Activated CD4-positive, alpha-beta T cell treated with anti-CD3 and anti-CD28 coated beads, Interleukin-2, amount 50 U/mL, for 48 hours (primary cell): ENCODE results near the gene HDAC7.

Experiments
- DNase-seq, 2 experiments: peaks; one replicate each; pipeline ENCODE4 v3.0.0-alpha.2; 2020

The HDAC7 gene

DNA sequence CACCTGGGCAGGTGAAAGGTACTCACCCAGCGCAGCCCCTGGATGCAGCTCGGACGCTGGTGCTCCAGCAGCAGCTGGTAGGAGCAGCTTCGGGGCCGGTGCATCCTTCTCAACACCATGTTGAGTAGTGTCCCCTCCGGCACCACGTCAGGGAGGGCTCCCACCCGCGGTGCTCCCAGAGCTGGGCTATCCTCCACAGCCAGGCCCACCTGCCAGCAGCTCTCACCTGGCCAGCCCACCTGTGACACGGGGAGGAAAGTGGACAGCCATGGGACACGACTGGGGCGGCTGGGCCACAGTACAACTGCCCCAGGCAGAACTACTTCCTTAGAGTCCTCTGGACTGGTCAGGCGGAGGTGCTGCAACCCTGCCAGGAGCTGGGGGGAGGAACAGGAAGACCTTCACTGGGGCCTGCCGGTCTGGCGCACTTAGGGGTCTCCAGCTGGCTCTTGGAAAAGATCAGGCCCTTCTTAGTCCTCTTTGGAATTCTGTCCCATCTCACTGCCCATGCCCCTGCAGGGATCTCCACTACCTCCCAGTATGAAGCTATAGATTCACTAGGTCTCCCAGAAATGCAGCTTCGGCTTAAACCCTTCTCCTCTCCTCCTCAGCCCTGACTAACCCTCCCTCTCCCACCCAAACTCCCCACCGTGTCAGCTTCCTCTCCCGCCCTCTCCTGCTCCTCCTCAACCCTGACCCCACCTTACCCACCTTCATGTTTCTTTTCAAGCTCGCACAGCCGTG, 61.7 kb downstream of the HDAC7 start:
- no peak for DNase-seq

DNA sequence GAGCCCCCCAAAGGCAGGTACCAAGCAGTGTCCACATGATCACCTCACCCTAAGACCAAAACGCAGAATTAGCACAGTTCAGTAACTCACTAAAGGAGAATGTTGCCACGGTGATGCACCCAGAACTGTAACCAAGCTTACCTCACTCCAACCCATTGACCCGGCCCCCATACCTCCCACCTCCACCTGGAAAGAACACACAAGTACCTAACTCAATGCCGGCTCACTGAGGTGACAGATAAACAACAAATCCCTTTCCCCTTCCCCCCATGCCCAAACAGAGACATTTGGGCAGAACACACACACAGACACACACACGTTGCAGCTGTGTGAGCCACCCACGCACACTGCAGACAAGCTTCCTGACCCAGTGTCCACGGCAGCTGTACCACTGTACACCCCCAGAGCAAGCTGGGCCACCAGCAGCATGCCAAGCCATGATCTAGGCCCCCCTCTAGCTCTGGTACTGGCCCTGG, 62.3 kb downstream of the HDAC7 start:
- no peak for DNase-seq

DNA sequence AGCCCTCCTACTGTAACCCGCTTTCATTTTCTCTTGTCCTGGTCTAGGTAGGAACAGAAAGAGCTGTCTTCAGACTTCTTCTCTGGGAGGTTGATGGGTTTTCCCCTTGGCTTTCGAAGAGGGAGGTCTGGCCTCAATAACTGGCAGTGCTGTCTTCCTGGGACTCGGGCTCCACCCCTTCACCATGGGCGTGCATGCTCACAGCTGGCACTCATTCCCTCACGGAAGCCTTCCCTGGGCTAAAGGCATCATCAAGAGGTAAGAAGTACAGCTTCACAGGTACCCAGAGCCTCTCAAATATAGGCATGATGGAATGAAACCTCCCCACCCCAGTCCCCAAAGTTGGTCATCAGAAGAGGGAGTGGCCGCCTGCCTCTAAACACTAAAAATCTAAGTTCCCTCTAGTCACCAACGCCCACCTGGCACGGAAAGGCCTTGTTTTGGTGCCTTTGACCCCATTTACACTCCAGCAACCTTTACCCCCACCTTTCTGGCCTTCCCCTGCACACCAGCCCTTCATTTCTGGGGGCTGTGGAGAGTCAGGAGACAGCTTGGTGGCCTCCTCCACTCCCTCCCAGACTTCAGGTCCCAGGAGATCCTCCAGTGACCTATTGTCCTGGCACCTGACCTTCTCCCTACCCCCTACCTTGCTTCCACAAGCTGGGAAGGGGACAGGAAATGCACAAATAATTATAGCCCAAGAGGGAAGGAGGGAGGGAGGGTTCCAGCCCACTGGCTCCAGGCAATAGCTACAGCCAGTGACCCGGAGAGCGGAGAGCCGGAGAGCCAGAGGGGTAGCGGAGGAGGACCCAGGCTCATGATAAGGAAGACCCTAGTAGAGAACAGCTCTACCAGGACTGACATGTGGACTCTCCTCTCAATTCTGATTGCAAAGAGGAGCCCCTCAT, 63.8 kb downstream of the HDAC7 start:
- peak; percentile 56 to 68 for DNase-seq

DNA sequence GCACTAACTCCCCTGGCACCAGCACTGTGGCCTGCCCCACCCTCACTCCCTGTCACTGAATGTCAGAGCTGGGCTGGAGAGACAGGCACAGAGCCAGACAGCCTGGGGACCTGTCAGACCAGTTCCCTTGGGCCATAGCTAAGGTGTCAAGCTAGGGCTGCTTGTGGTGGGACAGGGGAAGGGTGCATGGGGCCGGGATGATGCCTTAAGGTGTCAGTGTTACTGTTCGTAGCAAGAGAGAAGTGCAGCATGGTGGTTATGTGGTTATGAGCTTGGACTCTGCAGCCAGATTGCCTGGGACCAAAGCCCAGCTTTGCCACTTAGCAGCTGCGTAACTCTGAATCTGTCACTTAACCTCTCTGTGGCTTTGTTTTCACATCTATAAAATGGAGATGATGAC, 64.8 kb downstream of the HDAC7 start:
- DNase-seq: no peak

DNA sequence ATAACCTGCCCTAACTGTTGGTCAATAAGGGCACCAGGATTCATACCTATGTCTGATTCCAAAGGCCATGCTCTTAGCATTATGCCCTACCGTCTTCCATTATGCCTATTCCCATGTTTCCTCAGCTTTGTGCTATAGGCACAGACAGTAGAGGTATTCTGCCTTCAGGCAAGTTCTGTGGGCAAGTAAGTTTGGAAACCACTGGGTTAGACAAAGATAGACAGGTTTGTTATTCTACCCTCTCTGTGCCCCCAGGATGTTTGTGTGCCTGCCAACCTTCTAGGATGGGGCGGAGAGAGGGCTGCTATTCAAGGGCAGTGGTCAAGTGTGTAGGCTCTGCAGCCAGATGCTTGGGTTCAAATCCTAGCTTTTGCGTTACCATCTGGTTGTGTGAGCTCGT, 65.6 kb downstream of the HDAC7 start:
- DNase-seq: no peak

DNA sequence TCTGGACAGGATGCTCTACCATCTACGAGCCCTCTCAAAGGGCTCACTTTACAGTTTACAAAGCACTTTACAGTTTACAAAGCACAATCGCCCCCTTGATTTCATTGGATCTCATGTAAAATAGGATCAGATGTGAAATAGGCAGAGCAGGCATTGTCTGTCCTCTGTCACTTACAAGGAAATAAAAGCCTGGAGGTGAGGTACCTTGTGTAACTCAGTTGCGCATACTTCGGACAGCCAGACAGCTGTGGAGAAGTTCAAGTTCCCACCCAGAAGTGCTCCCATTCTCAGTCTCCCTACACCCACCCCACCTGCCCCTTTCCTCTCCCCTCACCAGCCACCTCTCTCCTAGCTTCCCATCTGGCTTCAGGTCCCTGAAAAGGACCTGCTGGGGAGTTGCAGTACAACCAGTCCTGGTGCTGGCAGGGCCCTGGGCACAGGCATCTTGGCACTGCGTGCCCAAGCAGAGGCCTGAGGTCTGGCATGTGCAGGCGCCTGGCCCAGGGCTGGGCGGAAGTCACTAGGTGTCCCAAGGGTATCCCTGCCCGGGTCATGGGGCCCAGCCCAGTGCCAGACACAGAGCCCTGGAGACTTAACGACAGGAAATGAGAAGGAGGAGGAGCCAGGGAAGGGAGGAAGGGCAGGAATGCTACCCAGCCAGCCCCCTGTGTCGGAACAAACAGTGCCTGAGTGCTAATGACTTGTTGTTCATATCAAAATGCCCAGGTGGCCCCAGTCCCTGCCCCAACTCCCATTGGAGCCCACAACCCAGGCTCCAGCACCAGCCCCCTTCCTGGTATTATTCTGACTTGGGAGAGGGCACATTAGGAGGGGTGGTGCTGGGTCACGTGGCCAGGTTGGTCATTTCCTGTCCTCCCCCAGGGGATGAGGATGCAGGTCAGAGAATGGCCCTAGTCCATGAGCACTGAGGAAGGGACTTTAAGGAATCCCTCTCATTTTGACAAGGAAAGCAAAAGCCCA, 66.4 kb downstream of the HDAC7 start:
- no peak for DNase-seq

DNA sequence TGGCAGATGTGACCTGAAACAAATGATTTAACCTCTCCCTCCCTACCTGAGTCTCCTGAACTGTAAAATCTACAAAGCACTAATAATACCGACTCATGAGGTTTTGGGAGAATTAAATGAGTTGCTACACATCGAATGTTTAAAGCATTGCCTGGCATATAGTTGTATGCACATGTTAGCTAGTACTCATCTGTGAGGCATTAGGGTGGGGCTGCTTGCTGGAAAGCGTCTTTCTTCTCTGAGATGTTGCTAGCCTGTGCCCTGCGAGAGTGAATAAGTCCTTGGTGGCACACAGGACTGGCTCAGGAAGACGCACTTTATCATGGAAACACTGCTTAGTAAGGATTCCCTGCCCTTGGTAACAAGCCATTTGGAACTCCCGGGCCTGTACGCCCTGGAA, 67.2 kb downstream of the HDAC7 start:
- DNase-seq: no peak

DNA sequence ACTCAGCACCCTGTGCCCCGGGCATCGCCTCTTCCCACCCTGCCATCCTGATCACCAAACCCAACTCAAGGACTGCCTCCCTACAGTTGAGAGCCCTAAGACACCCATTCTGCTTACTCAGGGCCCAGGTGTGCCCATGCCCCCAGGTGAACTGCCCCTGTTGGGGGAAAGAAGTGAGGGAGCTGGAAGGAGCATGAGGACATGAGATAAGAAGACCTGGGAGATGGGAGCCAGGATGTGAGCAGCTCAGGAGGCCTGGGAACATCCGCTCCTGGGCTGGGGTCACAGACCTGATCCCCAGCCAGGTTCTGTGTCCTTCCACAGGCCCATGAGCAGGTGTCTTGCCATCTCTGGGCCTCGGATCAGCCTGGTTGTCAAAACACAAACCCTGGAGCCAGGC, 67.6 kb downstream of the HDAC7 start:
- DNase-seq: no peak

DNA sequence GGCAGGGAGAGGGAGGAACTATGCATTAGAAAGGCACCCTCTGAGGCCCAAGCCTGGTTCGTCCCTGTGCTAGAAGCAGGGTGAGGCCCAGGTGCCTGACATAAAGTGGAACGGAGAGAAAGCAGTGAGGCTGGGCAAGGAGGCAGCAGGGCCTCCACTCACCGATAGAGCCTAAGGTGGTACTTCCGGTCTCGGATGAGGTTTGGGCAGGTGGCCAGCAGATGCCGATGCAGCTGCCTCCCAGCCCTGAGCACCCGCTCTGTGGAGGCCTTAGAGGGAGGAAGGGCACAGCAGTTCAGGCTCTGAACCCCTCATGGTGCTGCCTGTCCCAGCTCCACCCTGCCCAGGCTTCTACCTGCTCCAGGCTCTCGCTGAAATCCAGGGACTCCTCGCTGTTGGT, 68.1 kb downstream of the HDAC7 start:
- DNase-seq: no peak

DNA sequence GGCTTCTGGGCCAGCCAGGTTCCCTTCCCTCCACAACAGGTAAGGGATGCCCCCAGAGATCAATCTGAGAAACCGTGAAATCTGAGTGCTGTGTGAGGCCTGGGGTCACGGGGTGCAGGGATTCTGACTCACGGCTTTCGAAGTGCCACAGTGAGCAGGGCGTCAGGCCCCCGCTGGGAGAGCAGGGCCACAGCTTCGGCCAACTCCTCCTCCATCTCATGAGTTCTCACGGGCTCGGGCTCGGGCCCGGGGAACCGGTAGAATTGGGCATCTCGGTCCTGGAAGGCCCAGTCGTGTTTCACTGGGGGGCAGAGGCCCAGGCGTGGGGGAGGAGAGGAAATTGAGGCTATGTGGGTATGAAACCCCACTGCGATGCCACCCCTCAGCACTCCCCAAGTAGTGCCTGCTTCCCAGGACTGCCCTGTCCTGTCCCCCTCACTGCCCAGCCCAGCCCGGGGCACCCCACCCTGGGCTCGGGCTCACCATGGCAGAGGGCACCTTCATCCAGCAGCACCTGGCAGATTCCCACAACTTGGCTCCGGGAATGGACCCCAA, 68.7 kb downstream of the HDAC7 start:
- DNase-seq: no peak

DNA sequence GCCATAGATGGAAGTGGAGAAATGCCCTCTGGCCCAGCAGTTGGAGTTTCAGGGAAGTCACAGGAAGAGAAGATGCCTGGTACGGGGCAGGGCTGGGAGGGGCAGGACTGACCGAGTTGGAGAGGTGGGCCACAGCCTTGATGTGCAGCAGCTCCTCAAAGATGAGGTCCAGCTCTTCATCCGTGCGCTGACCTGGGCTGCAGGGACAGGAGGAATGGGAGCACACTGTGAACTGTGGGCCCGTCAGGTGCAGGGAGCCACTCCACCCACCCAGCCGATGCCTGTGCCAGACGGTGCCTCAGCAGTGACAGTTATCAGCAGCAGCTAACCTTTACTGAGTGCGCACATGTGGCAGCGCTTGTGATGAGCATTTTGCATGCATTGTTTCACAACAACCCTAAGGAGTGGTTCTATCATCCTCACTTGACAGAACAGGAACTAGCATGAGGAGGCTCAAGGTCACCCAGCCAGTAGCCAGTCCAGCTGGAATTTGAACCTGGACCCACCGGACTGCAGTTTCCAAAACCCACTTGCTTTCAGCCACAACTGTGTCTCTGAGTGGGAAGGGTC, 69.4 kb downstream of the HDAC7 start:
- no peak for DNase-seq

DNA sequence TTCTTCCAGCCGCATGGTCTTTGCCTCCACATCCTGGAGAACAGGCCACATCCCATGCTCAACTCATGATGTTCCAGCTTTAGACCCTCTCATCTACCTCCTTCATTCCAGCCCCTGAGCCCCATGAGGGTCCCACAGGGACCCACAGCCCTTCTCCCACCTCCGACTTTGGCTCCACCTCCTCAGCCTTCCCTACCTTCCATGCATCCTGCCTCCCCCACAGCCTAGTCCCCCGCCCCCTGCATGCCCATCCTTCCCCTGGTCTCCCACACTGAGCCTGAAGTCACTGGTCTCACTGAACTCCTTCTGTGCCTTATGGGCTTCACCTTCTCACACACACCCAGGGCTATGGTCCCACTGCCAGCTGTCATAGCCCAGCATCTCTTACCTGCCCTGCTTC, 70.8 kb downstream of the HDAC7 start:
- no peak for DNase-seq

DNA sequence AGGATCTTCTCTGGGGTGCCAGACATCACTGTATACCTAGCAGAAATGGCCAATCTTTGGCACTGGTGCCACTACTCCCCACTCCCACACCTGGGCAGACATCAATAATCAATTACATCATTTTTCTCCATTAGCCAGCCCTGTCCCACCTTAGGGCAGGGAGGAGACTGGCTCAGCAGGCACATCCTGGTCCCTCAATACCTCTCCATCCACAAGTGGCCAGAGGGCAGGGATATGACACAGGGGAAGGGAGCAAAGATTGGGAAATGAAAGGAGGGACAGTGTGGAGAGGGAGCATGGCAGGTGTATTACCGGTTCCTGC, 71.2 kb downstream of the HDAC7 start:
- DNase-seq: no peak

DNA sequence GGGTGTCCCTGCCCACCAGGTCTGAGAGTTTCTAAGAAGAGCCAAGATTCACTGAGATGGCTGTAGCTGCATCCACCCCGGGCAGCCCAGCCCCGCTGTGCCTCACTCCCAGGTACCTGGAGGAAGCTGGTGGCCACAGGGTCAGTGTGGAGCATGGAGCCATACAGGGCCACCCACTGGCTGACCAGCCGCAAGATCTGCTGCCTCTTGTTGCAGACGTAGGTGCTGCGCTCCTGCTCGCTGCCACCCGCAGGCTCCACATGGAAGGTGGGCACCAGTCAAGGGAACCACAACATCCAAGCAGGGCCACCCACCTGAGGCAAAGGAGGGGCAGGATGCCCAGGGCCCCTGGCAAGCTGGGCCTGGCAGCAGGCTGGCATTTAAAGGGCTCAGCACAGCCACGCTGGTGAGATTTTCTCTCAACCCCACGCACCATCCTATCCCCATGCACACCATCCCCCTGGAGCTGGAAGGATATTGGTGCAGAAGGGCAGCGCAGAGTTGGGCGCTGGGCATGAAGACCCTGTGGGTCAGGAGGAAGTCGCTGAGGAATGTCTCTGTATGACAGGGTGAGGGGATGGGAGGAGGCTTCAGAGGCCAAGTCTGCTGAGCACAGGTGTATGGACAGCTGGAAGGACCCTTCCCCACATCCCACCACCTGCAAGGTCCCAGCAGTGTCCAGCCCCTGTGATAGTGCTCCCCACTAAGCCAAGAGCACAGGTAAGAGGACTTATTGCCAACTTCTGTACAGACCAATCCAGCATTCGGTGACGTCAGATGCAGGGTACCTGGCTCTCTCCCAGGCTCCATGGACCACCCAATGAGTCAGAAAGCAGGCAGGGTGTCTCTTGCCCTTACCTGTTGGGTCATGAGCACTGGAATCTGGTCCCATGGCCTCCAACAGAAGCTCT, 71.9 kb downstream of the HDAC7 start:
- DNase-seq: no peak

DNA sequence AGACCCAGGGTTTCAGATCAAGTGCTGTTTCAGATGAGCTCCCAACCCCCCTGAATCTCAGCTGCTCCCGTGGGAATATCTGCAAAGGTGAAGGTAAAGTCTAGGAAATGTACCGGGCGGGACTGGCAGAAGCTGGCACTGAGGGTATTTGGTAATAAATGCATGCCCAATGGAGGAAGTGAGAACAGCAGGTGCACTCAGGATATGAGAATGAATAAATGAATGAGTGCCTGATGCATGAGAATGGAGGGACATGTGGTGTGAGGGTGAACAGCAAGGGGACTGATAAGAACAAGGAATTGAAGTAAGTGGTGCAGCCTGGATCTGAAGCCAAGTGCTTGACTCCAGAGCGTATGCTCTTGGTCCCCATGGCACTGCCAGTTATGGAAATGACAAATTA, 72.6 kb downstream of the HDAC7 start:
- DNase-seq: no peak

DNA sequence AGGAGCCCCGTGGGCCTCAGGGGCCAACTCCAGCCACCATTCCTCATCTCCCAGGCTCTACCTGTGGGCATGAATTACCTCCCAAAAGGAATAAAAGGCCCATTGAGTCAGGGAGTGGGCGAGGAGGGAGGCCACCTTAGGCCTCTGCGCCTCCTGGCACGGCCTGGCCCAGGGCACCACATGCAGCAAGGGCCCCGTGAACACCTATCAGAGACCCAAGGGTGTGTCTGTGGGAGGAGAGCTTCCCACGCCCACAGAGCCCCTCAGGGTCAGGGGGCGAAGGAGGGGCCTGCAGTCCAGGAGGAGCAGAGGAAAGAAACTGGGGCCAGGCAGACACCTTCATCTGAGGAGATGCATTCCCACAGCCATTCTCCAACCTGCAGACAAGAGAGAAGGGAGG, 73.2 kb downstream of the HDAC7 start:
- no peak for DNase-seq

DNA sequence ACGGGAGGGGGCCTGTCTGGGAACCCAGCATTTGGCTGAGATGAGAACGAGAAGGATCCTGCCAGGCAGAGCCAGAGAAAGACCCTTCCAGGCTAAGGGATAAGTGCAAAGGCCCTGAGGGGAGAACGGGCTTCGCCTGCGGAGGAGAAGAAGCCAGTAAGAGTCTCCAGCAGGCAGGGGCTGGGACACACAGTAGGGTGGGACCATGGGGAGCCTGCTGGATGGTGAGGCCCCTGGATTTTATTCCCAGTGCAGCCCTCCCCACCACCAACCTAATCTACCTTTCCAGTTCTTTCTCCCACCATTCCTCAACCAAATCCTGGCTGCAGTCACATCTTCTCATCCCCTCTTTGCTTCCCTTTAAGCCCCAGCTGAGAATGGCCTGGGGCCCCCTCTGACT, 73.6 kb downstream of the HDAC7 start:
- DNase-seq: no peak

DNA sequence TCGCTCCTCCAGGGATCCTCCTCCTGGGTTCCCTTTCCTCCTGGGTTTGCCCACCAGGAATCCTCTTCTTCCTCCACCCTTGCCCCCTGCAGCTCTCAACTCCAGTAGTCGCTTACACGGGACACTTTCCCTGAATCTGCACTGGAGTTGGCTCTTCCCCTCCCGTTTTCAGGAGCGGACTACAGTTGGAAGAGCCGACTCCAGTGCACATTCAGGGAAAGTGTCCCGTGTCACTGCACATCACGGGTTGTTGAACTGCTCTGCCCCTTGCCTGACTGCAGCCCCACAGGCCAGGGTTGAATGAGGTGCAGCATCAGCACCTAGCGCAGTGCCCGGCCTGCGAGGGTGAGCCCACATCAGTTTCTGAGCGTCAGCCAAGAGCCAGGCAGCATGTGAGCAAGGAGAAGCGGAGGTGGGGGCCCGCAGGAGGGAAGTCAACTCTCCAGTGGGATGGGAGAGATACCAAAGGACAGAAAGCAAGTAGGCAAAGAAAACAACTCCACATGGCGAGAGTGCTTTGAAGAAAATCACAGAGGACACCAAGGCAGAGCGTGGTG, 74.1 kb downstream of the HDAC7 start:
- no peak for DNase-seq

DNA sequence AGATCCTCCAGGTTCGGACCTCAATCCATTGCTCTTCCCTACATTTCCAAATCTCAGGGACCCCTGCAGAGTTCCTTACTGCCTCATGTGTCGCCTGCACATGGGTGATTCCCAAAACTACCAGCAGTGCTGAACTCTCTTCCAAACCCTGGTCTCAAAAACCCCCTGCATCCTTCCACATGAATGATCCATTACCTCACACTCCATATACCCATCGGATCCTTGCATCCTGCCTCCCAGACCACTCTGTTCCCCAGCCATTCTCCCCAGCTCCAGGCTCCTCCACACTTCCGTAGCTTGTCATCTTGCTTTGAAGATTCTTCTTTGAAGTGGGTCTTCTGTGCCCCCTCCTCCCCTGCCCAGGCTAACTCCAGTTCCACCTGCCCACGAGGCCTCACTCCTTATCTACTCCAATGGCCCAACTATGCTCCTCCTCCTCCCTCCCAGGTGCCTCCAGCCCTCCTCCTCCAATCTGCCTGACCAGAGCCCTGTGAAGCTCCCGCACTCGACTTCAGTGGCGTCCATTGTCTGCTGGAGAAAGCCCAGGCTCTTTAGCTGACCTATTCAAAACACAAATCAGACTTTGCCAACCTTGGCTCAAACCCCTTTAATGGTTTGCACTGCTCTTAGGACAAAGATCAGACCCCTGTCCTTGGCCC, 74.8 kb downstream of the HDAC7 start:
- no peak for DNase-seq

DNA sequence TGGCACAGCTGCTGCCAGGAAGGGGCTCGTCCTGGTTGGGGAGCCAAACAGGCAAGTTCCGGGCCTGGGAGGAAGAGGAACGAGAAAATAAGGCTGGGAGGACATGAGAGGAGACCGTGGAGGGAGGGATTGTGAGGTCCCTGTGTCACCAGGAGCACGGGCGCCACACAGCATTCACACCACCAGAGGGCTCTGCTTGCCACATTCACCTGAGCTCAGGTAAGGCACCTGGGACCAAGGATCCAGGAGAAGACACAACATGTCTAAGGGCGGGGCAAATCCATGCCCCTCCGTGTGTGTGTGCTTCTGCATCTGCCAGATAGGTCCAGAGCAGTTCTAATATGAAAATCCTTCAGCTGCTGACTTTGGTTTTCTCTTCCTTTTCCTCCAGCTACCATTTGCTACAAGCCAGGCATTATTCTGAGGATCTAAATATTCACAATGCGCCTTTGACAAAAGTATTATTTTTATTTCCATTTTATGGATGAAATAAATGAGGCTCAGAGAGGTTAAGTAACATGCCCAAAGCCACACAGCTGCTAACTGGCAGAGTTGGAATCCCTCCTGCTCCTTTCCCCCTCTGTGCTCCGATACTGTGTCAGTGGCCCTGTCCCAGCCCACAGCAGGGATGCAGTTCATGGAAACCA, 75.6 kb downstream of the HDAC7 start:
- peak; percentile 59 to 64 for DNase-seq
